Measurements from ENCODE around the gene UMODL1.

The UMODL1 gene

DNA sequence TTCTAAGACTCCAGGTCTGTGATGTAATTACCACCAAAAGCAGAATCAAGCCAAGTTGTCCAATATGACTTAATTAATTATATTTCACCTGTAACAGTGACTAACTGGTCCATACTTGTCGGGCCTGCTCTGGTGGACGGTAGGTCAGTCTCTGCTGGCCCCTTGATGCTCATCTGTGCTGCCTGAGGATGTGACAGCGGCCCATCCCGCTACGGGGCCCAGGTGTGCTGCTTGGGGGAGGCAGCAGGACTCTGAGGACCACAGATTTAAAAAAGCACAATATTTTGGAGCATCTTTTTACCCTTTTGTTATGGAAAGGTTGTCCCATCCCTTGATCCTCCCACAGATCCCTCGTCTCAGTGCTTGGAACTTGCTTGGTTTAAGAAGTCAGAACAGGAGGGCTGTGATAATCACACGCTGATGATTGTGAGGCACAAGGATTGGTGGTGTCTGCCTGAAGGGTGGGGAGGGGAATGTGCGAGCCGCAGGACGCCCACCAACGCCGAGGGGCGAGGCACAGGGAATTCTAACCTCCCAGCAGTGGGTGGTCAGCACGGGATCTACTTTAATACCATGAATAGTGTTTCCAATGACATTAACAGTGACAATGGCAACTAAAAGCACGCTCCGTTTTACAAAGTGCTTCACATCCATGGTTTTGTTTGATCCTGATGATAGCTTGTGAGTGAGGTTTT is 27.8 kb upstream of the UMODL1 start:
- DNase-seq (ENCODE audit: low read depth), result no peak
- H3K4me3 ChIP-seq (ENCODE audit: low read length), result no peak overlapping the region
- TF ChIP-seq, protein P1, sequence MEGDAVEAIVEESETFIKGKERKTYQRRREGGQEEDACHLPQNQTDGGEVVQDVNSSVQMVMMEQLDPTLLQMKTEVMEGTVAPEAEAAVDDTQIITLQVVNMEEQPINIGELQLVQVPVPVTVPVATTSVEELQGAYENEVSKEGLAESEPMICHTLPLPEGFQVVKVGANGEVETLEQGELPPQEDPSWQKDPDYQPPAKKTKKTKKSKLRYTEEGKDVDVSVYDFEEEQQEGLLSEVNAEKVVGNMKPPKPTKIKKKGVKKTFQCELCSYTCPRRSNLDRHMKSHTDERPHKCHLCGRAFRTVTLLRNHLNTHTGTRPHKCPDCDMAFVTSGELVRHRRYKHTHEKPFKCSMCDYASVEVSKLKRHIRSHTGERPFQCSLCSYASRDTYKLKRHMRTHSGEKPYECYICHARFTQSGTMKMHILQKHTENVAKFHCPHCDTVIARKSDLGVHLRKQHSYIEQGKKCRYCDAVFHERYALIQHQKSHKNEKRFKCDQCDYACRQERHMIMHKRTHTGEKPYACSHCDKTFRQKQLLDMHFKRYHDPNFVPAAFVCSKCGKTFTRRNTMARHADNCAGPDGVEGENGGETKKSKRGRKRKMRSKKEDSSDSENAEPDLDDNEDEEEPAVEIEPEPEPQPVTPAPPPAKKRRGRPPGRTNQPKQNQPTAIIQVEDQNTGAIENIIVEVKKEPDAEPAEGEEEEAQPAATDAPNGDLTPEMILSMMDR (conservative IDR thresholded peaks at IDR 0.05; ENCODE audit: low read depth, low read length), result no peak

DNA sequence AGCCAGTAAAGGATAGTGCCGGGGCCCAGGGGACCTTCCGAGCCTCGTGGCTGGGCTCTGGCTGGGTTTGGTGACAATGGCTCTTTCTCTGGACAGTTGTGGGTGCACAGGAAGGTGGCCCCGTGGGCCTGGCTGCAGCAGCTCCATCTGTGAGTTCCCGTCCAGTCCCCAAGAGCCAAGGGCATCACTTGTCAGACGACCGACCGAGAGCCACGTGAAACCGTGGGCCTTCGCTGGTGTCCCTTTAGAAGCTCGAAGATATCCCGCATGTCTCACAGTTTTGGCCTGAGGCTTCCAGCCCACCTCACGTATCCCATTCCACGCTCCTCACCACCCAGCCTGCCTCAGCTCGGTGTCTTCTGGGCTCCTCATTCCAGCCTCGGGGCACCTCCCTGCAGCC is 27.2 kb upstream of the UMODL1 start:
- DNase-seq (ENCODE audit: low read depth), result no peak
- H3K4me3 ChIP-seq (ENCODE audit: low read length), result no peak overlapping the region
- TF ChIP-seq, protein P1 (conservative IDR thresholded peaks at IDR 0.05; ENCODE audit: low read depth, low read length), result no peak

DNA sequence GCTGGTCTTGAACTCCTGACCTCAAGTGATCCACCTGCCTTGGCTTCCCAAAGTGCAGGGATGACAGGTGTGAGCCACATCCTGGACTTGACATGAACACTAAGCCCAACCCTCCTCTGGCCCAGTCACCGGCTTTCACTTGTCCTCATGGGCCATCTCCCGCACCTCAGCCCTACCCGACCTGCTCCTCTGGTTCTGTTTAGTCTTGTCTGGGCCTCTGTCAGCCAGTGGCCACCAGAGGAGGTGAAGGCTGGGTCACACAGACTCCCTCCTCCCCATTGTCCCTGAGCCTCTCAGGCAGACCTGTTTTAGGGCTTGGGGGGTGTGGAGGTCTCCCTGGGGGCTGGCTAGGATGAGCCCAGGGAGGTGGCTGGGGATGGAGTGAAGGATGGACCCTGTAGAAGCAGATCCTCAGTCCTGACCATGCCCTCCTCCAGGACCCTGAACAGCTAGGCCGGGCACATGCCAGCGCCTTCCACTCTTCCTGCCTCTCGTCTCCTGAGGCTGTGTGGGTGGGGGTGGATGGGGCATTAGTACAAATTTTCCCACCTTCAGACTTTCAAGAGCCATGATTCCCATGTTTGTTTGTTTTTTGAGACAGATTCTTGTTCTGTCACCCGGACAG is 26.1 kb upstream of the UMODL1 start:
- TF ChIP-seq, protein P1 (conservative IDR thresholded peaks at IDR 0.05; ENCODE audit: low read depth, low read length), result no peak
- DNase-seq (ENCODE audit: low read depth), result no peak

DNA sequence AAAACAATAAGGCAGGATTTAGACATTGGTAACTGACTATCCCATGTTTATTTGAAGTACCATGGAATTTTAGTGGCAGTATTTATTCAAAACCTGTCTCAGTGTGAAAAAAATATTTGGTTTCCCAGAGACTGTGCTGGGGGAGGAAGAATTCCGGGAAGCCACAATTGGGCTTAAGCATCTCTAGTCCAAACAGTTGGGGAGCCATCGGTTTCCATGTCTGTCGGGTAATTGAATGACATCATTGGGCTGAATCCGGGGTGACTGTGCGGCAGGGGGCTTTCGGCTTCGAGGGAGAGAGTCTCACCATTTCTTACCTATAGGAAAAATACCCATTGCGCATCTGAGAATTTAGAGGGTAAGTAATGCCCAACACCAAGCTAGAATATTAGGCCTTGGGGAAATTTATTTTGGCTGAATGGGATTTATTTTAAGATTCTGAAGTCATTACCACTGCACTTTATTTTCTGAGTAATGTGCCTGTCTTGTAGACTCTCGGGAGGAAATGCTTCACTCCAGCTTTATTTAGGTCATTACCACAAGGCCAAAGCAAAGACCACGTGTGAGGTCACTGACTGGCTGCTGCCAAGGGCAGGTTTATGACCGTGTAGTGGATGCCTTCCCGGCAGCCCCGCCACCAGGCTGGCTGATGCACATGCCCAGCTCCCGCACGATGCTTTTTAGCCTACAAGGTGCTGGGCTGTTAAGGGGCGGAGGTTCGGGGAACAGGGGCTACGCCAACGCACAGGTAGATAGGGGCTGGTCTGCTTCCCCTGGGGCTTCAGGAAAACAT is 23.1 kb upstream of the UMODL1 start:
- peak; percentile 34 for DNase-seq (ENCODE audit: low read depth)
- TF ChIP-seq, protein P1 (conservative IDR thresholded peaks at IDR 0.05; ENCODE audit: low read depth, low read length), result no peak
- no peak overlapping the region for H3K4me3 ChIP-seq (ENCODE audit: low read length)

More for the DNA sequence above, 26.1 kb upstream of the UMODL1 start:
- H3K4me3 ChIP-seq (ENCODE audit: low read length), result no peak overlapping the region

DNA sequence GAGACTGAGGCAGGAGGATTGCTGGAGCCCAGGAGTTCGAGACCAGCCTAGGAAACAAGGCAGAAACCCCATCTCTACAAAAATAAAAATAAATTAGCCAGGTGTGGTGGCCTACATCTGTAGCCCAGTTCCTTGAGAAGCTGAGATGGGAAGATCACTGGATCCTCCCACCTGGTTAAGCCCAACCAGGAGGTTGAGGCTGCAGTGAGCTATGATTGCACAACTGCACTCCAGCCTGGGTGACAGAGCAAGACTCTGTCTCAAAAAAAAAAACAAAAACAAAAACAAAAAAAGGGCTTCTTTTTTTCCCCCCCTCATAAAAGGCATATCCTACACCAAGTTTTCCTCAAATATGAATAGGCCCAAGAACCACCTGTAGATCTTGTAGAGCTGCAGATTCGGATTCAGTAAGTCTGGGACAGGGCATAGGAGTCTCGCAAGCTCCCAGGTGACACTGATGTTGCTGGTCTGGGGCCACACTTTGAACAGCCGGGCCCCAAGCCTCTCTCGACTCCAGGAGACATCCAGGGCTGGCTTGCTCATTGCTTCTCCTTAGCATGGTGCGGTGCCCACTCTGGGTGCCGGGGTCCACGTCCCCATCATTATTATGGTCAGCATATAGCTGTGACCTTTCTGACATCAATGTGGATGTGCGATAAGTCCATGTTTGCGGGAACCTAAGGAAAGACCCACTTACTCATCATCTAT is 22.1 kb upstream of the UMODL1 start:
- TF ChIP-seq, protein P1 (conservative IDR thresholded peaks at IDR 0.05; ENCODE audit: low read depth, low read length), result no peak
- no peak for DNase-seq (ENCODE audit: low read depth)
- H3K4me3 ChIP-seq (ENCODE audit: low read length), result no peak overlapping the region

DNA sequence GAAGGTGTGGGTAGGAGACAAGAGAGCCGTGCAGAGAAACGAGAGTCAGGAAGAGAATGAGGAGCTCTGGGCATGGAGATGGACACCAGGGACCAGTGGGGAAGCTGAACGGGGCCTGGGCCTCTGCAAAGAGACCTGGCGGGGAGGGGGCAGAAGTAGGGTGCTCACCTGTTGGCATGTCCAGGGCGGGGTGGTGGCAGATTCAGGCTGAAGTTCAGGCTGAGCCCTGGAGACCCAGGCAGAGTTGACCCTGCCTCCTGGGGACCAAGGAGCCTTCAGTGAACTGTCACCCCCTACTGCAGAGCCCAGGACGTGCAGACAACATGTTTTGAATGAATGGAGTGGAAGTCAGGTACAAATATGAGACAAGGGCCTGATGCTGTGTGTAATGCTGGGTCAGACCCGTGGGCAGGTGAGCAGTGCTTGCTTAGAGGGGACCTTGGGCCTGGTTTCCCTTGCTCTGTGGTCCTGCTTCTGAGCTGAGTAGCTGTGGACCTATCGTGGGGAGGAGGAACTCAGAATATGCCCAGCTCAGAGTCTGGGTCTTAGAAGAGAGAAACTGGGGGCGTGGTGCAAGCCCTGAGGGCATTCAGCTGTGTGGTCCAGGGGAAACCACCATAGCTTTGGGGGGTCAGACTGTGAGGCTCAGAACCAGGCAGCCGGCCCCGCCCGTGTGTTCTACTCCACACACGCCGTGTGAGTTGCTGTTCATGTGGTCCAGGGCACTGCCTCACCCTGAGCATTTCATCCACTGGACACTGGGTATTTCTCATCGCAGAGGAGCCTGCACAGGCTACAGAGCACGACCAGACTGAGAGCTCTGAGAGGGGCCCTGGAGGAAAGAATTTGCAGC is 21.3 kb upstream of the UMODL1 start:
- H3K4me3 ChIP-seq (ENCODE audit: low read length), result no peak overlapping the region
- TF ChIP-seq, protein P1 (conservative IDR thresholded peaks at IDR 0.05; ENCODE audit: low read depth, low read length), result no peak
- no peak for DNase-seq (ENCODE audit: low read depth)
